Smooth muscle cell (in vitro differentiated cells): ENCODE measurements around the gene TTC39B. TPM values are rescaled to one million over a fixed set of nuclear protein-coding genes. Genes with fewer than 3 reads are reported as not detected.
A peak's percentile ranks its signal among the peaks of the same experiment; 100 is the strongest.

Experiments
- DNase-seq: peaks from one replicate; lab custom pipeline; 2025; ENCODE audit not compliant: unreplicated experiment; lab: John Stamatoyannopoulos, UW
- H2AFZ ChIP-seq: fragments of 200-600 bp; sonication (generic); 2 replicates; pipeline ENCODE4 v1.6.0; 2016; ENCODE audit warnings: antibody characterized with exemption, low read depth, mild to moderate bottlenecking
- H3F3A ChIP-seq: fragments of 200-600 bp; sonication (generic); 2 replicates; pipeline ENCODE4 v1.6.0; 2017; ENCODE audit warnings: antibody characterized with exemption, low read depth
- H3K27ac ChIP-seq: fragments of 200-600 bp; sonication (generic); 2 replicates; pipeline ENCODE4 v1.5.1; 2016; ENCODE audit warnings: low read depth, mild to moderate bottlenecking
- H3K27me3 ChIP-seq: fragments of 200-600 bp; sonication (generic); 2 replicates; pipeline ENCODE4 v1.6.1; 2016; ENCODE audit warnings: low read depth, mild to moderate bottlenecking
- H3K36me3 ChIP-seq: fragments of 200-600 bp; sonication (generic); 2 replicates; pipeline ENCODE4 v1.5.1; 2016; ENCODE audit warnings: low read depth
- H3K4me1 ChIP-seq: fragments of 200-600 bp; sonication (generic); 2 replicates; pipeline ENCODE4 v1.5.1; 2016; ENCODE audit warnings: low read depth
- H3K4me2 ChIP-seq: fragments of 200-600 bp; sonication (generic); 2 replicates; pipeline ENCODE4 v1.6.0; 2016; ENCODE audit warnings: mild to moderate bottlenecking
- H3K4me3 ChIP-seq: fragments of 200-600 bp; sonication (generic); 2 replicates; pipeline ENCODE4 v1.5.1; 2016; ENCODE audit warnings: mild to moderate bottlenecking
- H3K79me2 ChIP-seq: fragments of 200-600 bp; sonication (generic); 2 replicates; pipeline ENCODE4 v1.6.0; 2016; ENCODE audit warnings: low read depth, mild to moderate bottlenecking
- H3K9ac ChIP-seq: fragments of 200-600 bp; sonication (generic); 2 replicates; pipeline ENCODE4 v1.6.0; 2016; ENCODE audit warnings: low read depth
- H3K9me3 ChIP-seq: fragments of 200-600 bp; sonication (generic); replicated peaks from 2 replicates; pipeline ENCODE4 v1.5.1; 2016; ENCODE audit warnings: low read depth
- H4K20me1 ChIP-seq: fragments of 200-600 bp; sonication (generic); 2 replicates; pipeline ENCODE4 v1.6.0; 2016; ENCODE audit warnings: low read depth
- WGBS: methylation state at CpG from one replicate; pipeline ENCODE4 v1.1.7; 2016; ENCODE audit warnings: low lambda C conversion rate; 5-methylcytosine and 5-hydroxymethylcytosine counted together
- polyA plus RNA-seq: library from polyadenylated mRNA; unstranded; fragments of >200 nt; fragmentation: Nextera tagmentation; extraction: Ambion mirVana; gene quantifications from 2 replicates; pipeline ENCODE4 v1.2.1, GENCODE V29; 2016
- total RNA-seq: library from RNA; depleted of rRNA; stranded (reverse); fragments of >200 nt; gene quantifications from 2 replicates; pipeline ENCODE4 v1.2.3, GENCODE V29; 2014
- TF ChIP-seq, protein P1 (sequence below): fragments of 200-600 bp; sonication (generic); IDR thresholded peaks from 2 replicates; pipeline ENCODE4 v1.5.1; 2017; ENCODE audit warnings: borderline replicate concordance, mild to moderate bottlenecking, antibody characterized with exemption; ENCODE audit not compliant: insufficient read depth, poor library complexity, severe bottlenecking

Gene TTC39B
- total and polyA plus RNA-seq, 2 experiments from 2014 or later, result 3.8 to 13.3 TPM

DNA sequence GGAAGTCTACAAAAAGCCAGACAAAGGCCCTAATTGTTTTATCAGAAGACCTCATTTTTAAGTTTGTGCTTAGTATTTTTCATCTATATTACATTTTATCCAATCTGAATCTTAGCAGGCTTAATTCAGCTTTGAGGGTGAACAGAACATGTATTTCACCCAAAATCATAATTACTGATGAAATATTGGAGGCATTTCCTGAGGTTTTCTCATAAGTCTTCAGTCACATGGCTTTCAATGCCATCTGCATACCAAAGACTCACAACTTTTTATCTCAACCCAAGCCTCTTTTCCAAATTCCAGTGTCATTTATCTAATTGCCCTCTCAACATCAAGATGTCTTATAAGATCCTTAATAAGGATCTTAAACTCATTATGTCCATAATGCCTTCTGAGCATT, 150.8 kb downstream of the TTC39B start:
- H4K20me1 ChIP-seq, result no peaks in the 10 kb centered on the region
- no peaks in the 10 kb centered on the region for H3F3A ChIP-seq
- H3K9ac ChIP-seq, result no peak overlapping the region
- no peaks in the 10 kb centered on the region for H3K79me2 ChIP-seq
- H3K4me2 ChIP-seq, result peak overlapping the region; percentile 5
- no peak overlapping the region for H2AFZ ChIP-seq
- no peaks in the 10 kb centered on the region for H3K36me3 ChIP-seq
- peaks cover 3% of the 10 kb centered on the region for H3K4me1 ChIP-seq
- no peaks in the 10 kb centered on the region for H3K27me3 ChIP-seq
- no peak for DNase-seq
- H3K27ac ChIP-seq, result no peak overlapping the region
- no peaks in the 10 kb centered on the region for H3K9me3 ChIP-seq
- TF ChIP-seq, protein P1, sequence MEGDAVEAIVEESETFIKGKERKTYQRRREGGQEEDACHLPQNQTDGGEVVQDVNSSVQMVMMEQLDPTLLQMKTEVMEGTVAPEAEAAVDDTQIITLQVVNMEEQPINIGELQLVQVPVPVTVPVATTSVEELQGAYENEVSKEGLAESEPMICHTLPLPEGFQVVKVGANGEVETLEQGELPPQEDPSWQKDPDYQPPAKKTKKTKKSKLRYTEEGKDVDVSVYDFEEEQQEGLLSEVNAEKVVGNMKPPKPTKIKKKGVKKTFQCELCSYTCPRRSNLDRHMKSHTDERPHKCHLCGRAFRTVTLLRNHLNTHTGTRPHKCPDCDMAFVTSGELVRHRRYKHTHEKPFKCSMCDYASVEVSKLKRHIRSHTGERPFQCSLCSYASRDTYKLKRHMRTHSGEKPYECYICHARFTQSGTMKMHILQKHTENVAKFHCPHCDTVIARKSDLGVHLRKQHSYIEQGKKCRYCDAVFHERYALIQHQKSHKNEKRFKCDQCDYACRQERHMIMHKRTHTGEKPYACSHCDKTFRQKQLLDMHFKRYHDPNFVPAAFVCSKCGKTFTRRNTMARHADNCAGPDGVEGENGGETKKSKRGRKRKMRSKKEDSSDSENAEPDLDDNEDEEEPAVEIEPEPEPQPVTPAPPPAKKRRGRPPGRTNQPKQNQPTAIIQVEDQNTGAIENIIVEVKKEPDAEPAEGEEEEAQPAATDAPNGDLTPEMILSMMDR, result no peak
- no peak overlapping the region for H3K4me3 ChIP-seq

DNA sequence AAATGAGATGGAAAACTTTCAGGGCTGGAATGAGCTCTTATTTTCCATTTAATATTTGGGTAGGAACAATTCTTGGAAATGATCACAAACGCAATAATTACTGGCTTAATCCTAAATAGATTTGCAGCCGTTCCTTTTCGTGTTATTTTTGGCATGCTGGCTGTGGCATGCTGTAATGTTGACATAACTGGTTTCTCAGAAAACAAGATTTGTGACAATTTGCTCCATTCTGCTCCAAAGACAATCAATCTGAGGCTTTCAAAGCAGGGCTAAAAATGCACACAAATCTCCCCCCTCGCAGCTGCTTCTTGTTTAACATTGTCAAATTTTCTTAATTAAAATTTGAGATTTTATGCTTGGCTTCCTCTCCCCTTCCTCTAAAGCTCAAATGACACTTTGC, 151.2 kb downstream of the TTC39B start:
- Histone ChIP-seq H3K4me2 (peak overlapping the region; percentile 5), H3K9ac (no peak overlapping the region), H3K9me3 (no peaks in the 10 kb centered on the region), H3F3A (no peaks in the 10 kb centered on the region), H3K79me2 (no peaks in the 10 kb centered on the region), H2AFZ (no peak overlapping the region), H3K4me3 (no peak overlapping the region), H3K27ac (no peak overlapping the region), H3K36me3 (no peaks in the 10 kb centered on the region), H3K4me1 (peaks cover 3% of the 10 kb centered on the region), H4K20me1 (no peaks in the 10 kb centered on the region), H3K27me3 (no peaks in the 10 kb centered on the region)
- no peak for DNase-seq
- WGBS, result 33% methylated on average over 4 of the region's 4 CpGs
- TF ChIP-seq, protein P1, result no peak

DNA sequence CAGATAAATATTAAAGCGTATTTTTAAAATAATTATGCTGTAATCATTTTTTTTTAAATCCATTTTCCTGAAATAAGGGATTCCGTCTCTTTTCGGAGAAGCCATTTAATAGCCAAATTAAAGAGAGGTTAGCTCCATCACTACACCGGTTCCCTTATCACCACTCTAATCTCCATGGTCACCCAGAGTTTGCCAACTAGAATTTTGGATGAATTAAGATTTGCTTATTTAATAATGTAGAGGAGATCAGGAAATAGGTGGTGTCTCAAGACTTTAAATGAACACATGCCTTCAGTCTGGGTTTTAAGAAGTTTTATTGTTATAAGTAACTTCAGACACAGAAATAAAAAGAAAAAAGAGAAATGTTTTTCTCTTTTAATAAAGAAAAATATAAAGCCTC, 151.7 kb downstream of the TTC39B start:
- H3K27ac ChIP-seq, result no peak overlapping the region

DNA sequence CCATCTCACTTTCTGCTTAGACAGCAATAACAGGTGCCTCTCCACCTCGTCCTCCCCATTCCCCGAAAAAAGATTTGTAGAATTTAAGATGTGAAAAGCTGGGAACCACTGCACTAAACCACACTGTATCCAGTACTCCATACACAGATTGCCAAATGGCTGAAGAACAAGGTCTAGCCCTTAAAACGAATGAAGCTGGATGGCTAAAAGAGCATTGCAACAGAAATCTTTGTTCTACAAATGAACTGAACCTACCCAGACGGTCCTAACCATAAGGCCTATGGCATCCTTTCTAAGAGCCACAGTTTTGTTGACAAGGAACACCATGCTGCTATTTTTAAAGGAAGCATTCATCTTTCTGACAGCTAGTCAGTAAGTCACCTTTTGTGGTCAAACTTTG, 152.3 kb downstream of the TTC39B start:
- H3K4me2 ChIP-seq, result no peak overlapping the region
- H3K4me3 ChIP-seq, result no peak overlapping the region
- H3K9ac ChIP-seq, result no peak overlapping the region
- peaks cover 3% of the 10 kb centered on the region for H3K4me1 ChIP-seq
- H3K79me2 ChIP-seq, result no peaks in the 10 kb centered on the region
- H3K27me3 ChIP-seq, result no peaks in the 10 kb centered on the region
- TF ChIP-seq, protein P1, result no peak
- 83% methylated on average over 4 of the region's 4 CpGs for WGBS
- H2AFZ ChIP-seq, result no peak overlapping the region
- no peaks in the 10 kb centered on the region for H4K20me1 ChIP-seq
- no peaks in the 10 kb centered on the region for H3F3A ChIP-seq
- H3K9me3 ChIP-seq, result no peaks in the 10 kb centered on the region
- H3K36me3 ChIP-seq, result no peaks in the 10 kb centered on the region
- DNase-seq, result no peak
- H3K27ac ChIP-seq, result no peak overlapping the region

More for the DNA sequence above, 151.7 kb downstream of the TTC39B start:
- no peaks in the 10 kb centered on the region for H3K36me3 ChIP-seq
- no peaks in the 10 kb centered on the region for H3K79me2 ChIP-seq
- no peak overlapping the region for H3K9ac ChIP-seq
- H3K4me2 ChIP-seq, result peak overlapping the region; percentile 5
- no peaks in the 10 kb centered on the region for H4K20me1 ChIP-seq
- H3K9me3 ChIP-seq, result no peaks in the 10 kb centered on the region
- DNase-seq, result no peak
- TF ChIP-seq, protein P1, result no peak
- H3K4me3 ChIP-seq, result no peak overlapping the region
- no peaks in the 10 kb centered on the region for H3F3A ChIP-seq
- 76% methylated on average over 4 of the region's 4 CpGs for WGBS
- H3K4me1 ChIP-seq, result peaks cover 3% of the 10 kb centered on the region
- H3K27me3 ChIP-seq, result no peaks in the 10 kb centered on the region
- no peak overlapping the region for H2AFZ ChIP-seq
